GM21381 (cell line): ENCODE results near the gene PZP.
A peak's percentile ranks its signal among the peaks of the same experiment; 100 is the strongest.
"Not testable (repeated sequence)": the region's sequence is repeated elsewhere in the genome, so short reads cannot be mapped to it uniquely, and the experiment has no call there.

Experiments used
- ATAC-seq: cut with Tn5 transposase; IDR thresholded peaks from one replicate; pipeline ENCODE4 v1.9.1; 2021; ENCODE audit warnings: mild to moderate bottlenecking, moderate library complexity; ENCODE audit not compliant: unreplicated experiment

Gene PZP

DNA sequence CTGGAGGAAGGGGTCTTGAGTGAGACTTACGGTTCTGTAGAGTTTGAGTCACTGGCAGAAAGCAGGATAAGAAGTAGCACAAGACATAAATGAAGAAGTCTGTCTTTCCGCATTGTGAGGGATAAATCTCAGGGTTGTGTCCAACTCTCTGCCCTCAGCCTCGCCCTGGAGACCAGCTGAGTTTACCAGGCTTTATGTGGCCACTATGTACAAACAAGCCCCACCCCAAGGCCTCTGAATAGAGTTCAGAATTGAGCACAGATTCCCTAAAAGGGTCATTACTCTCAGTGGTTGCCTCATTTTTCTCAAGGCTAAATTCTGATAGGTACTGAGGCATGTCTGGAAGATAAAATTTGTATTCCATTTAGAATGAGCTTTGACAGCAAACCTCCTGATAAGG lies at the start of gene PZP:
TSS of gene PZP (minus strand) at position 167 of the 400 bp plus-strand sequence. CDS start at position 113, 54 bp downstream.
- ATAC-seq: no peak

- no peak for ATAC-seq
Measured at GRCh38 chr12:9256758-9257405, 48.7 kb upstream of the PZP start.

GRCh38 chr12:9256341-9256740 lies 48.1 kb upstream of the PZP start:
- no peak for ATAC-seq

DNA sequence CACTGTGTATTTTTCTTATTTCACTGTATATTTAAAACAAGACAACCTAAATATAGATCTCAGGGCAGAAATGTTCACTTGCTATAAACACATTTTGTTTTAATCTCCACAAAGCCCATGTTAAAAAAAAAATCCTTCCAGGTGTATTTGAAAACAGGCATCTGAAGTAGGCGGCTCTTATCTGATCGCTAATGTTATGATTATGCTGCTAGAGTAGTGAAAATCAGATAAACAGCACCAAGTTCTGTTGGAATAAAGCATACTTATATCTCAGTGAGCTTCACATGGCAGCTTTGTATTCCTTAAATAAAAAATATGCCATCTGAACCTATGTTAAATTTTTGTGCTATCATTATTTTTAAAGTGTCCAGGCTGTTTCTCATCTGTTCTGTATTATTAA lies 47.6 kb upstream of the PZP start:
- ATAC-seq: no peak

DNA sequence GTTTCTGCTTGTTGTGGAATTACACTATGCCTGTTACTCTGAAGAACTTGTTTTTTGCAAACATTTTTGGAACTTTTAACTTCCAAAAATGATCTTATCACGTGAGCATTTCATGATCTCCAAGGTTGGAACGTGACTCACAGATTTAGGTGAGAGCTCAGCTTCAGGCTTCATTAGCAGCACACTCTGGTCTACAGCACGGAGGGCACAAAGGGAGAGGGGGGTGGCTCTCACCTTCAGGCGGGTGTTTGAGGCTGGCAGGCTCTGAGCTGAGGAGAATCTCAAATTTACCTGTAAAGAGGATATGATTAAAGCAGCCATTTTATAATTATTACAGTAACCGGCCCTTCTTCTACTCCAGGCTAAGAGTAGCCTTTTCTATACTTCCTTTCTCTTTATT lies 45.3 kb upstream of the PZP start:
- no peak for ATAC-seq

DNA sequence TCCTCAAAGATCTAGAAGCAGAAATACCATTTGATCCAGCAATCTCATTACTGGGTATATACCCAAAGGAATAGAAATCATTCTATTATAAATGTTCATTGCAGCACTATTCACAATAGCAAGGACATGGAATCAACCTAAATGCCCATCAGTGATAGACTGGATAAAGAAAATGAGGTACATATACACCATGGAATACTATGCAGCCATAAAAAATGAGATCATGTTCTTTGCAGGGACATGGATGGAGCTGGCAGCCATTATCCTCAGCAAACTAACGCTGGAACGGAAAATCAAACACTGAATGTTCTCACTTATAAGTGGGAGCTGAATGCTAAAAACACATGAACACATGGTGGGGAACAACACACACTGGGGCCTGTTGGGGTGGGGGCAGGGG lies 44.6 kb upstream of the PZP start:
- not testable (repeated sequence) for ATAC-seq

DNA sequence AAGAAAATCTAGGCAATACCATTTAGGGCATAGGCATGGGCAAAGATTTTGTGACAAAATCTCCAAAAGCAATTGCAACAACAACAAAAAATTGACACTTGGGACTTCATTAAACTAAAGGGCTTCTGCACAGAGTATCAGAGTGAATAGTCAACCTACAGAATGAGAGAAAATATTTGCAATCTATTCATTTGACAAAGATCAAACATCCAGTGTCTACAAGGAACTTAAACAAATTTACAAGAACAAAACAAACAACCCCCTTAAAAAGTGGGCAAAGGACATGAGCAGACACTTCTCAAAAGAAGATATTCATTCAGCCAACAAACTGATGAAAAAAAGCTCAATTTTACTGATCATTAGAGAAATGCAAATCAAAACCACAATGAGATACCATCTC lies 44.1 kb upstream of the PZP start:
- ATAC-seq: no peak

GRCh38 chr12:9248435-9248834 lies 40.2 kb upstream of the PZP start:
- ATAC-seq: no peak

DNA sequence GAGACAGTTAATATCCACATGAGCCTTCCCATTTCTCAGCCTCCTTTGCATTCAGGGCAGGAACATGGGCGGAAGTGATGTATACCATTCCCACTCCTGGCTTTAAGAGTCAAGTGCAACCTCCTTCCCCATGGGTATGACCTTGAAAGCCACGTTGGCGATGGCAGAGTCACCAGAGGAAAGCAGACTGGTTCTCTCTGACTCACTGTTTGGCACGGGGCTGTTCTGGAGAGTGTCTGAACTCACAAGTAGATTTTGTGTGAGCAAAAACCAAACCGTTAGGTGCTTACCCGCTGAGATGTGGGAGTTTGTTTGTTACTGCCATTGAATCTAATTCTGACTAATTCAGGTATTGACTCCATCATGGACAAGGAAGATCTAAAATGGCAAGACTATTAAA lies 36.7 kb upstream of the PZP start:
- peak; percentile 55 for ATAC-seq

DNA sequence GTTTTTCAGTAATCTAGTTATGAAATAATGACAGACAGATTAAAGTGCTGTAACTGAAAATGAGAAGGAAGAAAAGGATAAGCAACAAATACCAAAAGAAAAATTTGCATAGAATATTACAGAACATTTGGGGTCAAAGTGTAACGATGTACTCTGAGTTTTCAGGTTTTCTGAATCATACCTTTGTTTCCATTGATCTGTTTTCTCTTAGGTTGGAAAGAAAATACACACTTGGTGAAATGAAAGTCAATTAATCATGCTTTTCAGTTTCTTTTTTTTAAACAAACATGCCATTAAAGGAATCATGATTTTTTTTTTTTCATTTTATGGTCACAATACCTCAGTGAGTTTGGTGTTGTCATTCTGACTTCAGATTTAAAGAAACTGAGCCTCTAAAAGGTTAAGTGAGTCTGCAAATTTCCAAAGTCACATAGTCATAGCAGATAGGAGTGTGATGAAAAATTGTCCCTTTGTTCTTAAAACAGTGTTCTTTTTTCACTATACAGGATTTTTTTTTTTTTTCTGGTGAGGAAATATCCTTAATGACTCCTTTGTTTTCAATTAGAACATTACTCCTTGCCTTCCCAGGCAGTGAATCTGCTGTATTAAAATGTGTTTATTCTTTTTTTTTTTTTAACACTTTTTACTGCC lies 35.9 kb upstream of the PZP start:
- ATAC-seq: no peak

DNA sequence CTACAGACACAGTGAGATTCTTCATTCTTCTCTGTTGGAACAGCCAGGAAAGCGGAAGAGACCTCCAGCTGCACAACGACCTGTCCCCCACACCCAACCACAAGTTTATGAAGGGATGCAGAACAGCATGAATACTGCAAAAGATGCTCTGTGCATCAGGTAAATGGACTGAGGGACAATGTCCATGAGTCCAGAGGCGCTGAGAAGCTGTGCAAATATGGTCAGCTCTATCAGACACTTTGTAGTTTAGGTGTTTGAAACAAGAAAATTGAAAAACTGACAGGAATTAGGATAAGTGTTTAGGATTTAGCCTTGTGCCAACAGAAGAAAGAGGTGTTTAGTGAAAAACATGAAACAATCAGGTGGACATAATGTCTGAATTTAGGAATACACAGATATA lies 33.1 kb upstream of the PZP start:
- no peak for ATAC-seq

DNA sequence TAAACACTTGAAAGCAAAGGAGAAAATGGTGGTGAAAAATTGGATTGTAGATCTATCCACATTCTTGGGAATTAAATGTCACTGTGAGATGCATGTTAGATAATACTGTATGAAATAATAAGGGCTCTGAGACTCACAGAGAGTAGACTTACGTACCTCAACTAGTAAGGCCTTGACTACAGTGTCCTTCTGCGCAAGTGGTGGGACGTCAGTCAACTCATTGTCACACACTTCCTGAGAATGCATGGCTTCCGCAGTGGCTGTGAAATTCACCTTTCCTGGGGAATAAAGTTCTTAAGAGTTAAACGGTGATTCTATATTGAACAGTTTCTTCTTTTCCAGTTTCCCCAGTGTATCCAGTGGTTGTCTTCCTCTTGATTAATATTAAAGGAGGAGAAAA lies 32.6 kb upstream of the PZP start:
- no peak for ATAC-seq

- not testable (repeated sequence) for ATAC-seq
Measured at GRCh38 chr12:9240004-9240635, 31.9 kb upstream of the PZP start.

- ATAC-seq: no peak
Measured at GRCh38 chr12:9237286-9237685, 29.1 kb upstream of the PZP start.

- no peak for ATAC-seq
Measured at GRCh38 chr12:9235519-9235918, 27.3 kb upstream of the PZP start.

- ATAC-seq: no peak
Measured at GRCh38 chr12:9227950-9228349, 19.8 kb upstream of the PZP start.

DNA sequence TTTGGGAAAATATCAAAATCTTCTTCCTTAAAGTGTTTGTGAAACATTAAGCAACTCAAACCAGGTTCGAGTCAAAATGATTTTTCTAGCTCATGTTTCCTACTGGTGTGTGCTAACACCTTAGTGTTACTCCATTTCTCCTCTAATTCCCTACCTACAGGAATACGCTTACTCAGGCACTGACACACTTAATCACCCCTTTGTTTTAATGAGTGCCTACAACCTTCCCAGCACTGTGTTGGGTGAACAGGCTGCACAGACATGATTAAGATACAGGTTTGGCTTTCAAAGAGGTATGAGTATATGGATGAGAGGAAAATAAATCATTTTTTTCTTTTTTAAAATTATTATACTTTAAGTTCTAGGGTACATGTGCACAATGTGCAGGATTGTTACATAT lies 15.6 kb upstream of the PZP start:
- no peak for ATAC-seq

DNA sequence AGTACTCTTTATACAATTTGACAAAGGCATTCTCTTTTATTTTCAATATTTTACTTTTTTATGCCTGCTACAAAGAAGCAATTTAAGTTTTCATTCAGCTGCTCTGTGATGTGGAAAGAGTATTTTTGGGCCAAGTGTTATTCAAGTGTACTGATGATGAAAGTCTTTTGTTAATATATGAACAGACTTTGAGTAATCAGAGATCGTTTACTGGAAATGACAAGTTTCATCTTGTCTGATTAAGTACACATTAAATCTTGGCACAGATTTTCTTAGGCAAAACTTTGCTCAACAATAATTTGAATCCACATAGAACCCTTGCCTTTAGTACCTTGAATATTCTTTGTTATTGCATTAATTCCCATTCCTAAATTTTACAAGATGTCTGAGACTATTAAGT lies 13.3 kb upstream of the PZP start:
- ATAC-seq: no peak

- not testable (repeated sequence) for ATAC-seq
Measured at GRCh38 chr12:9221011-9221410, 12.8 kb upstream of the PZP start.

DNA sequence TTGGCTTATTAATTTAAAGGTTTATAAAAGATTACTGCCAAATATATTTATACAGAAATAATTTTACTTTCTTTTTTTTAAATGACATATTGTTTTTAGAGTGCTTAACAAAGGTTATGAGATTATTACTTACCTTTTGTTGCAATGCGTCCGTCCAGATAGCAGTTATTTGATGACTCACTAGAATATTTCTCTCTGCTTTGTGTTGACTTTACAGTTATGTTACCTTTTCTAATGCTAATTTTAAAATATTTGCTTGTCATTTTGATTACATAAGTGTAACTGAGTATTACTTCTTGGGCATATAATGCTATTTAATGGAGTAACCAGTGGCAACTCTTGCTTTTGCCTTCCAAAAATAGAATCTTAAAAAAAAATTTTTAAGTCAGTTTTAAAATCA lies 6.3 kb upstream of the PZP start:
- no peak for ATAC-seq

- ATAC-seq: no peak
Measured at GRCh38 chr12:9211687-9212086, 3.5 kb upstream of the PZP start.

GRCh38 chr12:9204380-9204779 lies 3.8 kb downstream of the PZP start:
- no peak for ATAC-seq
